ENCODE results near the gene CUBN. TPM values are rescaled to one million over a fixed set of nuclear protein-coding genes. Genes with fewer than 3 reads are reported as not detected.

The CUBN gene
- total RNA-seq, 1 experiment from 2014 or later, result 4.6 TPM

DNA sequence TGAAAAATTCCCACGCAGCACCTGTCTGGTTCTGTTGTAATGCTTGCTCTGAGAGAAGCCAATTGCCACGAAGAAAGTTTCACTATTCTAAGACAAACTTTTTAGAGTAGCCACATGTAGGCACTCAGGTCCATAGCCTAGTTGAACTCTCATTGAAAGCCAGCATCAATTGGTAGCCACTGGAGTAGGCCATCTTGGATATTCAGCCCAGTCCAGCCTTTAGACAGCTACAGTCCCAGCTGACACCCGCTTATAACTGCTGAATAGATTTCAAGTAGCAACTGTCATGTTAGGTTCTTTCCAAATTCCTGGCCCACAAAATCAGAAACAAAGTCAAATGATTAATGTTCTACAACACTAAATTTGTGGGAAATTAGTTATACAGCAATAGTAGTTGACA is 31.6 kb downstream of the CUBN start:
- H3K27ac Mint-ChIP-seq (ENCODE audit: unreplicated experiment), result no peak overlapping the region

GRCh38 chr10:17094844-17095243 is 34.8 kb downstream of the CUBN start:
- no peak overlapping the region for H3K4me3 ChIP-seq (ENCODE audit: low read depth, low read length)
- H3K9me3 Mint-ChIP-seq (ENCODE audit: unreplicated experiment), result no peaks in the 10 kb centered on the region

More for the DNA sequence above, 31.6 kb downstream of the CUBN start:
- Mint-ChIP-seq H3K36me3 (ENCODE audit: insufficient read depth, unreplicated experiment) (no peaks in the 10 kb centered on the region), H3K27me3 (ENCODE audit: insufficient read depth, unreplicated experiment) (no peaks in the 10 kb centered on the region), H3K9me3 (ENCODE audit: unreplicated experiment) (no peaks in the 10 kb centered on the region), H3K4me1 (ENCODE audit: low read depth, unreplicated experiment) (no peaks in the 10 kb centered on the region), H3K4me3 (ENCODE audit: unreplicated experiment) (no peak overlapping the region)
- Histone ChIP-seq H3K36me3 (ENCODE audit: control insufficient read depth, insufficient read depth, low read length) (no peaks in the 10 kb centered on the region), H3K9me3 (no peaks in the 10 kb centered on the region; the same call in 1 of the 2 replicates), H3K4me1 (no peaks in the 10 kb centered on the region), H3K27me3 (replicated peaks; ENCODE audit: control insufficient read depth, insufficient read depth, low read length) (no peaks in the 10 kb centered on the region), H3K4me3 (ENCODE audit: low read depth, low read length) (no peak overlapping the region)
- TF ChIP-seq, protein P1, sequence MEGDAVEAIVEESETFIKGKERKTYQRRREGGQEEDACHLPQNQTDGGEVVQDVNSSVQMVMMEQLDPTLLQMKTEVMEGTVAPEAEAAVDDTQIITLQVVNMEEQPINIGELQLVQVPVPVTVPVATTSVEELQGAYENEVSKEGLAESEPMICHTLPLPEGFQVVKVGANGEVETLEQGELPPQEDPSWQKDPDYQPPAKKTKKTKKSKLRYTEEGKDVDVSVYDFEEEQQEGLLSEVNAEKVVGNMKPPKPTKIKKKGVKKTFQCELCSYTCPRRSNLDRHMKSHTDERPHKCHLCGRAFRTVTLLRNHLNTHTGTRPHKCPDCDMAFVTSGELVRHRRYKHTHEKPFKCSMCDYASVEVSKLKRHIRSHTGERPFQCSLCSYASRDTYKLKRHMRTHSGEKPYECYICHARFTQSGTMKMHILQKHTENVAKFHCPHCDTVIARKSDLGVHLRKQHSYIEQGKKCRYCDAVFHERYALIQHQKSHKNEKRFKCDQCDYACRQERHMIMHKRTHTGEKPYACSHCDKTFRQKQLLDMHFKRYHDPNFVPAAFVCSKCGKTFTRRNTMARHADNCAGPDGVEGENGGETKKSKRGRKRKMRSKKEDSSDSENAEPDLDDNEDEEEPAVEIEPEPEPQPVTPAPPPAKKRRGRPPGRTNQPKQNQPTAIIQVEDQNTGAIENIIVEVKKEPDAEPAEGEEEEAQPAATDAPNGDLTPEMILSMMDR (IDR thresholded peaks at IDR 0.05; ENCODE audit: insufficient read depth in 1 of 2, low read depth in 1 of 2, low read length in 1 of 2, severe bottlenecking in 1 of 2, unreplicated experiment in 1 of 2), result no peak
- BruUV-seq (replicated peaks), result no TSS peak
- ChIA-PET POLR2A (no interaction called here), CTCF (no interaction called here)
- intact Hi-C loops (cut with micrococcal nuclease; ENCODE audit: unreplicated experiment), result no loop called here
- no peak for DNase-seq

DNA sequence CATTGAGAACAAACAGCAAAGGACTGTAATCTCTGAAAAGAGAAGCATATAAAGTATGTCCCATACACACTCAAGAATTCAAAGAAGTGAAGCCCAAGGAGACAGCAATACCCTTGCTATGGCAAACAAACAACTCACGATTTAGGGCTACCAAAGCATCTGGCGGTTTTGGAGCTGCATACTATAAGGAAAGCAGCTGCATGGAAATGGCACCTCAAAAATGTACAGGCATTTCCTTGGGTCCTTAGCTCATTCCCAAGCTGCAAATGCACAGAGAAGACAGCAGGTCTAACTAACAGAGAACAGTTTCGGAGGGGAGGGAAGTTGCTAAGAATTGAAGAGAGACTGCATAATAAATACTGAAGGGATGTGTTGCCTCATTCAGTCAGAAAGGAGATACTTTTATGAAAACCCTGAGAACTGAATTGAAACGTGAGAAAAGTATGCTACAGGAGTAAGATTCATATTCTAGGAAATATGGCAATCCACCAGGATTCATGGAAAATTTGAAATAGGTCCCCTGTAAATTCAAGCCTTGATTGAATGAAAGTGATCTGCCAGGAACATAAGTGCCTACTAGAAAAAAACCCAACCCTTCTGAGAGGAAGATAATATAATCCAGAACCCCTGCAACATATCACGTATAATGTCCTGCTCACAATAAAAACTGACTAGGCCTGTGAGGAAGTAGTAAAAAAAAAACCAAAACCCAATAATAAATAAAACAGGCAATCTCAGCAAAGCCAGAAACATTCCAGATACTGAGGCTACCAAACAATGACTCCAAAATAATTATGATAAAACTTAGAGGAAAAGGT is 36.4 kb downstream of the CUBN start:
- H3K9me3 Mint-ChIP-seq (ENCODE audit: unreplicated experiment), result no peaks in the 10 kb centered on the region
- POLR2A ChIA-PET, result no interaction called here
- TF ChIP-seq, protein P1 (IDR thresholded peaks at IDR 0.05; ENCODE audit: insufficient read depth in 1 of 2, low read depth in 1 of 2, low read length in 1 of 2, severe bottlenecking in 1 of 2, unreplicated experiment in 1 of 2), result no peak
- H3K4me1 Mint-ChIP-seq (ENCODE audit: low read depth, unreplicated experiment), result no peaks in the 10 kb centered on the region
- Histone ChIP-seq H3K4me3 (ENCODE audit: low read depth, low read length) (no peak overlapping the region), H3K27me3 (replicated peaks; ENCODE audit: control insufficient read depth, insufficient read depth, low read length) (no peaks in the 10 kb centered on the region), H3K4me1 (no peaks in the 10 kb centered on the region), H3K36me3 (ENCODE audit: control insufficient read depth, insufficient read depth, low read length) (no peaks in the 10 kb centered on the region), H3K9me3 (no peaks in the 10 kb centered on the region; the same call in 1 of the 2 replicates)
- H3K4me3 Mint-ChIP-seq (ENCODE audit: unreplicated experiment), result no peak overlapping the region
- DNase-seq, result no peak
- no peak overlapping the region for H3K27ac Mint-ChIP-seq (ENCODE audit: unreplicated experiment)
- no peaks in the 10 kb centered on the region for H3K27me3 Mint-ChIP-seq (ENCODE audit: insufficient read depth, unreplicated experiment)
- H3K36me3 Mint-ChIP-seq (ENCODE audit: insufficient read depth, unreplicated experiment), result no peaks in the 10 kb centered on the region
- intact Hi-C loops (cut with micrococcal nuclease; ENCODE audit: unreplicated experiment), result no loop called here
- BruUV-seq (replicated peaks), result no TSS peak
- CTCF ChIA-PET, result no interaction called here

More at GRCh38 chr10:17094844-17095243, 34.8 kb downstream of the CUBN start:
- no peak for DNase-seq
- no peaks in the 10 kb centered on the region; the same call in 1 of the 2 replicates for H3K9me3 ChIP-seq
- no peak overlapping the region for H3K4me3 Mint-ChIP-seq (ENCODE audit: unreplicated experiment)
- ChIA-PET POLR2A (no interaction called here), CTCF (no interaction called here)
- H3K36me3 ChIP-seq (ENCODE audit: control insufficient read depth, insufficient read depth, low read length), result no peaks in the 10 kb centered on the region
- TF ChIP-seq, protein P1 (IDR thresholded peaks at IDR 0.05; ENCODE audit: insufficient read depth in 1 of 2, low read depth in 1 of 2, low read length in 1 of 2, severe bottlenecking in 1 of 2, unreplicated experiment in 1 of 2), result no peak
- H3K4me1 ChIP-seq, result no peaks in the 10 kb centered on the region
- no peaks in the 10 kb centered on the region for H3K4me1 Mint-ChIP-seq (ENCODE audit: low read depth, unreplicated experiment)
- intact Hi-C loops (cut with micrococcal nuclease; ENCODE audit: unreplicated experiment), result no loop called here
- H3K27ac Mint-ChIP-seq (ENCODE audit: unreplicated experiment), result no peak overlapping the region
- H3K27me3 ChIP-seq (replicated peaks; ENCODE audit: control insufficient read depth, insufficient read depth, low read length), result no peaks in the 10 kb centered on the region
- no peaks in the 10 kb centered on the region for H3K27me3 Mint-ChIP-seq (ENCODE audit: insufficient read depth, unreplicated experiment)
- H3K36me3 Mint-ChIP-seq (ENCODE audit: insufficient read depth, unreplicated experiment), result no peaks in the 10 kb centered on the region
- BruUV-seq (replicated peaks), result no TSS peak

Data from Caco-2 (cell line).